Keratinocyte (primary cell): ENCODE results near the gene TANK. TPM values are rescaled to one million over a fixed set of nuclear protein-coding genes. Genes with fewer than 3 reads are reported as not detected.
A peak's percentile ranks its signal among the peaks of the same experiment; 100 is the strongest.

ENCODE experiments used
- DNase-seq: peaks from one replicate; pipeline ENCODE4 v3.0.0-alpha.2; 2011; ENCODE audit warnings: low read depth, missing footprints, low spot score
- FAIRE-seq: peaks from 2 replicates; lab custom pipeline; 2011; peaks lifted over from hg19 to GRCh38; lab: Jason Lieb, UNC
- H2AFZ ChIP-seq: 2 replicates; pipeline ENCODE4 v1.6.0; 2012; ENCODE audit warnings: low read length, control low read depth, inconsistent platforms; ENCODE audit not compliant: control insufficient read depth
- H3K27ac ChIP-seq: 2 replicates; pipeline ENCODE4 v1.5.1; 2011; ENCODE audit warnings: low read length; ENCODE audit not compliant: control insufficient read depth, insufficient read depth
- H3K27me3 ChIP-seq: 3 replicates; pipeline ENCODE4 v1.6.0; 2011; ENCODE audit warnings: low read length; ENCODE audit not compliant: control insufficient read depth, insufficient read depth; ENCODE audit errors: extremely low read depth
- H3K36me3 ChIP-seq, 2 experiments: 2 replicates in 1 of 2; 3 replicates in 1 of 2; pipeline ENCODE4 v1.5.1; 2011; ENCODE audit warnings: low read length in 2 of 2, mild to moderate bottlenecking in 1 of 2; ENCODE audit not compliant: control insufficient read depth in 2 of 2, insufficient read depth in 2 of 2; ENCODE audit errors: extremely low read depth in 1 of 2
- H3K4me1 ChIP-seq: 3 replicates; pipeline ENCODE4 v1.5.1; 2011; ENCODE audit warnings: low read length; ENCODE audit not compliant: control insufficient read depth, insufficient read depth; ENCODE audit errors: extremely low read depth
- H3K4me2 ChIP-seq: 3 replicates; pipeline ENCODE4 v1.6.0; 2011; ENCODE audit warnings: low read depth, low read length; ENCODE audit not compliant: control insufficient read depth, insufficient read depth; ENCODE audit errors: extremely low read depth
- H3K4me3 ChIP-seq, 3 experiments: fragments of 200-600 bp in 1 of 3; sonication (generic) in 1 of 3; 2 replicates in 2 of 3; 3 replicates in 1 of 3; pipeline ENCODE4 v1.5.1; 2011 to 2016; ENCODE audit warnings: low read length in 3 of 3, mild to moderate bottlenecking in 3 of 3, control low read depth in 2 of 3, inconsistent platforms in 1 of 3, low read depth in 1 of 3, mixed read lengths in 1 of 3, mixed run types in 1 of 3, moderate library complexity in 1 of 3; ENCODE audit not compliant: control insufficient read depth in 2 of 3, insufficient read depth in 2 of 3; ENCODE audit errors: extremely low read depth in 1 of 3
- H3K79me2 ChIP-seq: 2 replicates; pipeline ENCODE4 v1.6.0; 2012; ENCODE audit warnings: low read length; ENCODE audit not compliant: control insufficient read depth, insufficient read depth
- H3K9ac ChIP-seq: 3 replicates; pipeline ENCODE4 v1.6.0; 2011; ENCODE audit warnings: low read length; ENCODE audit not compliant: control insufficient read depth, insufficient read depth; ENCODE audit errors: extremely low read depth
- H3K9me1 ChIP-seq: 3 replicates; pipeline ENCODE4 v1.6.0; 2011; ENCODE audit warnings: low read length; ENCODE audit not compliant: control insufficient read depth, insufficient read depth; ENCODE audit errors: extremely low read depth
- H3K9me3 ChIP-seq: 2 replicates; pipeline ENCODE4 v1.5.1; 2012; ENCODE audit warnings: low read depth, low read length; ENCODE audit not compliant: control insufficient read depth
- H4K20me1 ChIP-seq: 3 replicates; pipeline ENCODE4 v1.6.0; 2011; ENCODE audit warnings: low read length; ENCODE audit not compliant: control insufficient read depth, insufficient read depth; ENCODE audit errors: extremely low read depth
- EZH2 ChIP-seq: IDR thresholded peaks from one replicate; pipeline ENCODE4 v1.6.1; 2012; ENCODE audit warnings: inconsistent platforms, mild to moderate bottlenecking, low read length, moderate library complexity
- dilution Hi-C: fragments of 300-500 bp; cut with MboI; formaldehyde crosslinking; loops from one replicate; pipeline ENCODE4 v1.7.0; 2020; ENCODE audit warnings: low sequenced_read_pairs; ENCODE audit not compliant: extremely low pct_ligation_motif_present
- polyA plus RNA-seq, 5 experiments: library from polyadenylated mRNA; depleted of rRNA in 3 of 5; stranded (reverse) in 3 of 5; stranded (forward) in 1 of 5; unstranded in 1 of 5; fragments of >200 nt; gene quantifications; 1 replicate in 1 of 5; 2 replicates in 3 of 5; 3 replicates in 1 of 5; pipeline versions ENCODE4 v1.2.1 to v1.2.3, GENCODE V29; 2011 to 2012; ENCODE audit warnings: missing spikeins in 2 of 5, low read depth in 1 of 5, low replicate concordance in 1 of 5
- TF ChIP-seq, protein P1 (sequence below), 3 experiments: IDR thresholded peaks in 1 of 3; conservative IDR thresholded peaks in 1 of 3; optimal IDR thresholded peaks in 1 of 3; 2 replicates in 2 of 3; 3 replicates in 1 of 3; pipeline versions ENCODE3 to v1.5.1; 2011; ENCODE audit warnings: low read length in 3 of 3, mild to moderate bottlenecking in 3 of 3, moderate library complexity in 2 of 3, control low read depth in 1 of 3, inconsistent platforms in 1 of 3; ENCODE audit not compliant: insufficient read depth in 2 of 3; ENCODE audit errors: extremely low read depth in 1 of 3

The TANK gene
- polyA plus RNA-seq, 1 donor (not counting 4 experiments of a cell fraction or from before 2014, with no cell fraction given), result 47.2 TPM

DNA sequence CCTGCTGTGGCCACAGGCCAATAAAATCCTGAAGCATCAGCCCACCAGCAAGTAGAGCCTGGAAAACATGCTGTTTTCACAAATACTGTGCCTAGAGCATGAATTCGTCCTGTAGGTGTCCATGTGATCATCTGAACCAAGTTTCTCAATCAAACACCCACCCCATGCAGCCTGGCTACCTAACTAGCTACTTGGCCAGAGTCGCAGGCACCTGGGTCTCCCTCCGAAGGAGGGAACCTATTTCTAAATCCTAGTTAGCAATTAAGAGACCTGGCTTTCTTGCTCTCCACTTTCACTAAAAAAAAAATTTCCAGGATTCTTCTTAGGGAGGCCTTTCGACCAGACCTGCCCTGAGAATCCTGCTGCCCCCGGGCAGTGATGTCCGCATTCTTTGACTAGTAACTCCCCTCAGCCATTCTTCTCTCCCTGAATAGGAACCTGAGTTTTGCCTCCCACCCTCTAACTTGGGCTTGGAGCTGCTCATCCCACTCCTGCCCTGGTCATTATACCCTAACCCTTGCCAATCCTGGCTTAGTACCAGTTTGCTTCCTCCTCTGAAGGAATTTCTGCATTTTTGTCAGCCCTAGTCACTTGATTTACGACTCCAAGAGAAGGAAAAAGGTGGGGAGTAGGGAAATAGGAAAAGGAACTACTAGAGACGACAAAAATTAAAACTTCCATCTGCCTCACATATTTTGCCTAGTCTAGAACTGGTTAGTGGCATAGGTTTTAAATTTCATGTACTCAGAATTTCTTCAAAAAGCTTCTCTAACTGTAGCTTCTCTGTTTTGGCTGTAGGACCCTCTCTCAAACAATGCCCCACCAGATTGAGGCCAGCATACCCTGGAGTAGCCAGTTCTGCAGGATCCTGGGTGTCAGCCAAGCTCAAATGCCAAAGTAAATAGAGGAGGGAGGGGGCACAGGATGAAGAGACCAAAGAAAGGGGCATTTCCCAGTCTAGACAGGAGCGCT, 25.4 kb upstream of the TANK start:
- H3K9me1 ChIP-seq, result no peaks in the 10 kb centered on the region
- H3K79me2 ChIP-seq, result no peaks in the 10 kb centered on the region
- no peaks in the 10 kb centered on the region for H3K36me3 ChIP-seq
- H2AFZ ChIP-seq, result peak overlapping the region; percentile 54
- no peak overlapping the region for H3K4me3 ChIP-seq
- H4K20me1 ChIP-seq, result no peaks in the 10 kb centered on the region
- no peak for TF ChIP-seq EZH2
- TF ChIP-seq, protein P1, sequence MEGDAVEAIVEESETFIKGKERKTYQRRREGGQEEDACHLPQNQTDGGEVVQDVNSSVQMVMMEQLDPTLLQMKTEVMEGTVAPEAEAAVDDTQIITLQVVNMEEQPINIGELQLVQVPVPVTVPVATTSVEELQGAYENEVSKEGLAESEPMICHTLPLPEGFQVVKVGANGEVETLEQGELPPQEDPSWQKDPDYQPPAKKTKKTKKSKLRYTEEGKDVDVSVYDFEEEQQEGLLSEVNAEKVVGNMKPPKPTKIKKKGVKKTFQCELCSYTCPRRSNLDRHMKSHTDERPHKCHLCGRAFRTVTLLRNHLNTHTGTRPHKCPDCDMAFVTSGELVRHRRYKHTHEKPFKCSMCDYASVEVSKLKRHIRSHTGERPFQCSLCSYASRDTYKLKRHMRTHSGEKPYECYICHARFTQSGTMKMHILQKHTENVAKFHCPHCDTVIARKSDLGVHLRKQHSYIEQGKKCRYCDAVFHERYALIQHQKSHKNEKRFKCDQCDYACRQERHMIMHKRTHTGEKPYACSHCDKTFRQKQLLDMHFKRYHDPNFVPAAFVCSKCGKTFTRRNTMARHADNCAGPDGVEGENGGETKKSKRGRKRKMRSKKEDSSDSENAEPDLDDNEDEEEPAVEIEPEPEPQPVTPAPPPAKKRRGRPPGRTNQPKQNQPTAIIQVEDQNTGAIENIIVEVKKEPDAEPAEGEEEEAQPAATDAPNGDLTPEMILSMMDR (optimal IDR thresholded peaks at IDR 0.05 in 1 of 3, IDR thresholded peaks at IDR 0.05 in 1 of 3, conservative IDR thresholded peaks at IDR 0.05 in 1 of 3; ENCODE audit: extremely low read depth in 1 of 3, insufficient read depth in 2 of 3, low read length in 3 of 3), result no peak
- FAIRE-seq (no peak), DNase-seq (no peak)
- no peak overlapping the region for H3K9ac ChIP-seq
- dilution Hi-C loops, result no loop called here
- H3K27me3 ChIP-seq, result no peaks in the 10 kb centered on the region
- H3K4me1 ChIP-seq, result peaks cover 8% of the 10 kb centered on the region
- peak overlapping the region; percentile 12 for H3K4me2 ChIP-seq
- no peaks in the 10 kb centered on the region for H3K9me3 ChIP-seq
- no peak overlapping the region for H3K27ac ChIP-seq

GRCh38 chr2:161135951-161136593, 24.2 kb upstream of the TANK start:
- Histone ChIP-seq H3K4me2 (no peak overlapping the region), H4K20me1 (no peaks in the 10 kb centered on the region), H3K4me1 (peaks cover 8% of the 10 kb centered on the region), H3K36me3 (no peaks in the 10 kb centered on the region), H3K9me1 (no peaks in the 10 kb centered on the region), H3K79me2 (no peaks in the 10 kb centered on the region), H3K27ac (no peak overlapping the region), H3K9me3 (no peaks in the 10 kb centered on the region), H2AFZ (peak overlapping the region; percentile 64), H3K27me3 (no peaks in the 10 kb centered on the region), H3K9ac (no peak overlapping the region), H3K4me3 (no peak overlapping the region)
- DNase-seq (no peak), FAIRE-seq (no peak)
- TF ChIP-seq, protein P1 (optimal IDR thresholded peaks at IDR 0.05 in 1 of 3, IDR thresholded peaks at IDR 0.05 in 1 of 3, conservative IDR thresholded peaks at IDR 0.05 in 1 of 3; ENCODE audit: extremely low read depth in 1 of 3, insufficient read depth in 2 of 3, low read length in 3 of 3), result no peak
- no peak for TF ChIP-seq EZH2
- dilution Hi-C loops, result no loop called here
